IMR-90 (cell line): ENCODE results near the gene NR1I2. TPM values are rescaled to one million over a fixed set of nuclear protein-coding genes. Genes with fewer than 3 reads are reported as not detected.
A peak's percentile ranks its signal among the peaks of the same experiment; 100 is the strongest.

ENCODE experiments used
- ATAC-seq: fragments of 200-7000 bp; cut with Tn5 transposase; 2 replicates; pipeline ENCODE4 v1.9.1; 2020; ENCODE audit warnings: low read depth, mild to moderate bottlenecking, moderate library complexity
- BruUV-seq: library from RNA; stranded (reverse); fragments of 400-500 nt; replicated peaks from 2 replicates; lab custom pipeline; 2021; lab: Mats Ljungman, UMichigan
- CTCF ChIA-PET: fragments of 300-600 bp; formaldehyde crosslinking; extraction: SDS; loops from one replicate; lab custom pipeline; 2021; ENCODE audit warnings: antibody characterized with exemption; lab: Yijun Ruan, JAX
- POLR2A ChIA-PET: fragments of 300-600 bp; sonication (Branson Sonifier 250); formaldehyde crosslinking; loops from one replicate; lab custom pipeline; 2022; ENCODE audit warnings: antibody characterized with exemption; ENCODE audit not compliant: unreplicated experiment; lab: Charles Lee
- DNase-seq: peaks from one replicate; pipeline ENCODE4 v3.0.0; 2013
- H2AFZ ChIP-seq: replicated peaks from 2 replicates; pipeline ENCODE3; 2013; ENCODE audit warnings: low read length, mild to moderate bottlenecking; ENCODE audit not compliant: poor library complexity
- H2AK5ac ChIP-seq: 2 replicates; pipeline ENCODE4 v1.6.1; 2013; ENCODE audit warnings: low read depth, low read length, inconsistent platforms
- H2AK9ac ChIP-seq: replicated peaks from 2 replicates; pipeline ENCODE3; 2013; ENCODE audit warnings: mild to moderate bottlenecking, low read depth, low read length, moderate library complexity; ENCODE audit not compliant: poor library complexity
- H2BK120ac ChIP-seq: 2 replicates; pipeline ENCODE4 v1.6.1; 2013; ENCODE audit warnings: low read depth, low read length, inconsistent platforms
- H2BK15ac ChIP-seq: 3 replicates; pipeline ENCODE4 v1.6.1; 2013; ENCODE audit warnings: low read depth, low read length, inconsistent platforms
- H2BK20ac ChIP-seq: 2 replicates; pipeline ENCODE4 v1.6.1; 2013; ENCODE audit warnings: low read depth, mild to moderate bottlenecking, inconsistent platforms, low read length, moderate library complexity
- H2BK5ac ChIP-seq: 2 replicates; pipeline ENCODE4 v1.6.1; 2013; ENCODE audit warnings: mild to moderate bottlenecking, low read depth, low read length, inconsistent platforms; ENCODE audit not compliant: poor library complexity, severe bottlenecking
- H3K14ac ChIP-seq: replicated peaks from 2 replicates; pipeline ENCODE4 v1.6.1; 2013; ENCODE audit warnings: low read depth, low read length, inconsistent platforms
- H3K18ac ChIP-seq: 2 replicates; pipeline ENCODE4 v1.6.1; 2013; ENCODE audit warnings: low read depth, low read length, control low read depth
- H3K23ac ChIP-seq: 2 replicates; pipeline ENCODE4 v1.6.1; 2013; ENCODE audit warnings: low read depth, low read length, inconsistent platforms
- H3K27ac ChIP-seq: 2 replicates; pipeline ENCODE4 v1.5.1; 2013; ENCODE audit warnings: mild to moderate bottlenecking, control low read depth, low read length; ENCODE audit not compliant: insufficient read depth
- H3K27me3 ChIP-seq: 2 replicates; pipeline ENCODE4 v1.6.1; 2013; ENCODE audit warnings: low read length; ENCODE audit not compliant: control insufficient read depth, insufficient read depth
- H3K36me3 ChIP-seq: 2 replicates; pipeline ENCODE4 v1.6.1; 2013; ENCODE audit warnings: low read length, mixed read lengths; ENCODE audit not compliant: control insufficient read depth, insufficient read depth
- H3K4ac ChIP-seq: 2 replicates; pipeline ENCODE4 v1.6.1; 2013; ENCODE audit warnings: low read depth, low read length, inconsistent platforms
- H3K4me1 ChIP-seq: 2 replicates; pipeline ENCODE4 v1.6.1; 2013; ENCODE audit warnings: low read length, mixed read lengths; ENCODE audit not compliant: control insufficient read depth, insufficient read depth
- H3K4me2 ChIP-seq: 2 replicates; pipeline ENCODE4 v1.6.1; 2013; ENCODE audit warnings: low read depth, mild to moderate bottlenecking, control low read depth, low read length, moderate library complexity
- H3K4me3 ChIP-seq: 2 replicates; pipeline ENCODE4 v1.5.1; 2013; ENCODE audit warnings: low read depth, mild to moderate bottlenecking, control low read depth, low read length, moderate library complexity; ENCODE audit not compliant: insufficient read depth
- H3K56ac ChIP-seq: 2 replicates; pipeline ENCODE4 v1.6.1; 2013; ENCODE audit warnings: low read length, inconsistent platforms; ENCODE audit not compliant: insufficient read depth; ENCODE audit errors: extremely low read depth
- H3K79me1 ChIP-seq, 2 experiments: 2 replicates each; pipeline ENCODE4 v1.6.1; 2013; ENCODE audit warnings: low read length in 2 of 2, inconsistent platforms in 1 of 2, low read depth in 1 of 2
- H3K9ac ChIP-seq: 2 replicates; pipeline ENCODE4 v1.6.1; 2013; ENCODE audit warnings: low read depth, low read length, control low read depth
- H3K9me1 ChIP-seq: 2 replicates; pipeline ENCODE4 v1.6.1; 2013; ENCODE audit warnings: low read length, inconsistent platforms; ENCODE audit not compliant: insufficient read depth
- H3K9me3 ChIP-seq: 2 replicates; pipeline ENCODE4 v1.6.1; 2013; ENCODE audit warnings: low read length; ENCODE audit not compliant: control insufficient read depth, insufficient read depth
- H4K20me1 ChIP-seq: 2 replicates; pipeline ENCODE4 v1.6.1; 2013; ENCODE audit warnings: low read length, inconsistent platforms; ENCODE audit not compliant: insufficient read depth
- H4K5ac ChIP-seq: 2 replicates; pipeline ENCODE4 v1.6.1; 2013; ENCODE audit warnings: mild to moderate bottlenecking, low read depth, low read length, control low read depth
- H4K8ac ChIP-seq, 2 experiments: 2 replicates each; pipeline ENCODE4 v1.6.1; 2013; ENCODE audit warnings: low read depth in 2 of 2, low read length in 2 of 2, control low read depth in 1 of 2, inconsistent platforms in 1 of 2
- H4K91ac ChIP-seq: 2 replicates; pipeline ENCODE4 v1.6.1; 2013; ENCODE audit warnings: low read depth, low read length, inconsistent platforms; ENCODE audit not compliant: insufficient read depth
- BHLHE40 ChIP-seq: fragments of 150-350 bp; IDR thresholded peaks from 2 replicates; pipeline ENCODE4 v1.6.1; 2016; ENCODE audit warnings: mild to moderate bottlenecking, low read depth, low read length
- CHD1 ChIP-seq: IDR thresholded peaks from 2 replicates; pipeline ENCODE4 v1.6.1; 2012; ENCODE audit warnings: low read depth, low read length, improper control_type of control experiment
- ELK1 ChIP-seq: fragments of 150-350 bp; IDR thresholded peaks from 2 replicates; pipeline ENCODE4 v1.6.1; 2016; ENCODE audit warnings: low read depth, mild to moderate bottlenecking, low read length, moderate library complexity, borderline replicate concordance
- FOS ChIP-seq: fragments of 150-350 bp; IDR thresholded peaks from 2 replicates; pipeline ENCODE4 v1.6.1; 2016; ENCODE audit warnings: low read depth, low read length
- MAFK ChIP-seq: IDR thresholded peaks from 2 replicates; pipeline ENCODE4 v1.6.1; 2012; ENCODE audit warnings: low read depth, low read length, improper control_type of control experiment
- MAZ ChIP-seq: IDR thresholded peaks from 2 replicates; pipeline ENCODE4 v1.6.1; 2012; ENCODE audit warnings: low read depth, mild to moderate bottlenecking, low read length, improper control_type of control experiment, moderate library complexity, borderline replicate concordance
- RAD21 ChIP-seq: IDR thresholded peaks from 2 replicates; pipeline ENCODE4 v1.6.1; 2012; ENCODE audit warnings: low read length, improper control_type of control experiment
- WGBS, 2 experiments: methylation state at CpG; one replicate each; pipeline versions ENCODE4 v1.1.5 to v1.1.7; 2013; ENCODE audit warnings: missing lambda C conversion rate in 2 of 2; ENCODE audit not compliant: insufficient read length in 1 of 2; ENCODE audit errors: extremely low coverage in 2 of 2; 5-methylcytosine and 5-hydroxymethylcytosine counted together
- dilution Hi-C: fragments of 300-500 bp; cut with HindIII; formaldehyde crosslinking; loops from one replicate; pipeline ENCODE4 v1.14.3; 2018; ENCODE audit warnings: low sequenced_read_pairs; ENCODE audit not compliant: unreplicated experiment
- in situ Hi-C: fragments of 300-500 bp; cut with MboI; formaldehyde crosslinking; loops from 3 replicates; pipeline ENCODE4 v1.14.3; 2019; ENCODE audit warnings: low sequenced_read_pairs, inconsistent platforms, mixed read lengths
- intact Hi-C: fragments of 100-400 bp; cut with micrococcal nuclease; formaldehyde crosslinking; loops from 2 replicates; pipeline ENCODE4 v1.10.0; 2022
- polyA plus RNA-seq, 3 experiments: library from polyadenylated mRNA; depleted of rRNA; stranded (reverse); fragments of >200 nt; gene quantifications; 2 replicates each; pipeline ENCODE4 v1.2.3, GENCODE V29; 2012; ENCODE audit warnings: low replicate concordance in 1 of 3
- total RNA-seq: library from RNA; depleted of rRNA; stranded (reverse); fragments of >200 nt; gene quantifications from 2 replicates; pipeline ENCODE4 v1.2.3, GENCODE V29; 2012

The NR1I2 gene
- total and polyA plus RNA-seq, 2 of the 4 experiments (the other 2 are of a cell fraction), result not detected

- Histone ChIP-seq H3K4me2 (peak overlapping the region; percentile 64; the same call in 1 of the 2 replicates), H3K27ac (no peak overlapping the region), H3K18ac (no peak overlapping the region), H3K9me1 (no peaks in the 10 kb centered on the region), H2BK120ac (no peak overlapping the region), H3K23ac (peak overlapping the region; percentile 35; the same call in 1 of the 2 replicates), H2AFZ (peak overlapping the region; percentile 87), H3K4ac (no peak overlapping the region; the same call in 1 of the 2 replicates), H2AK5ac (no peak overlapping the region), H2BK20ac (no peak overlapping the region), H3K4me3 (peak overlapping the region; percentile 12; the same call in 1 of the 2 replicates), H3K4me1 (no peaks in the 10 kb centered on the region), H3K56ac (no peak overlapping the region), H3K79me1 (no peaks in the 10 kb centered on the region), H3K27me3 (peaks cover 39% of the 10 kb centered on the region), H4K20me1 (no peaks in the 10 kb centered on the region), H3K14ac (no peak overlapping the region), H4K5ac (no peak overlapping the region), H3K9me3 (no peaks in the 10 kb centered on the region), H3K36me3 (no peaks in the 10 kb centered on the region), H4K8ac (peak overlapping the region in 1 of 2 experiments; percentile 28; a peak in 1 of 4 replicates), H2AK9ac (no peak overlapping the region), H4K91ac (no peak overlapping the region), H3K9ac (no peak overlapping the region), H2BK15ac (no peak overlapping the region), H2BK5ac (no peak overlapping the region)
- ChIA-PET CTCF (no interaction called here), POLR2A (no interaction called here)
- ATAC-seq, result peak; percentile 33; the same call in 1 of the 2 replicates
- TF ChIP-seq MAZ, result no peak
- TF ChIP-seq ELK1, result no peak
- no peak for TF ChIP-seq MAFK
- no peak for TF ChIP-seq BHLHE40
- no peak for TF ChIP-seq RAD21
- TF ChIP-seq CHD1, result no peak
- no peak for TF ChIP-seq FOS
- in situ Hi-C loops (loop anchor here (10.0 kb wide), 1 partner anchor 375 kb away; no protein-coding TSS in a partner anchor), intact Hi-C loops (no loop called here), dilution Hi-C loops (no loop called here)
- WGBS, 2 experiments, result 57% methylated on average over 5 of the region's 31 CpGs; no CpG with 5 or more reads in 1 of the 2 experiments
- no TSS peak for BruUV-seq
- DNase-seq, result no peak
These were observed 27.5 kb downstream of the NR1I2 start for GRCh38 chr3:119809249-119810017.
